GM12864 (cell line): ENCODE results near the gene CLASP1.

Experiments used
- DNase-seq: peaks from one replicate; pipeline ENCODE4 v3.0.0-alpha.2; 2011; ENCODE audit warnings: low read depth
- H3K4me3 ChIP-seq: 2 replicates; pipeline ENCODE4 v1.5.1; 2011; ENCODE audit warnings: mild to moderate bottlenecking, low read depth, low read length, control low read depth
- TF ChIP-seq, protein P1 (sequence below): IDR thresholded peaks from 2 replicates; pipeline ENCODE4 v1.5.1; 2011; ENCODE audit warnings: low read depth, mild to moderate bottlenecking, moderate library complexity, low read length, control low read depth, inconsistent platforms; ENCODE audit errors: missing control alignments

The CLASP1 gene

GRCh38 chr2:121502781-121503180 is 146.5 kb downstream of the CLASP1 start:
- no peak for DNase-seq
- no peak overlapping the region for H3K4me3 ChIP-seq
- TF ChIP-seq, protein P1, sequence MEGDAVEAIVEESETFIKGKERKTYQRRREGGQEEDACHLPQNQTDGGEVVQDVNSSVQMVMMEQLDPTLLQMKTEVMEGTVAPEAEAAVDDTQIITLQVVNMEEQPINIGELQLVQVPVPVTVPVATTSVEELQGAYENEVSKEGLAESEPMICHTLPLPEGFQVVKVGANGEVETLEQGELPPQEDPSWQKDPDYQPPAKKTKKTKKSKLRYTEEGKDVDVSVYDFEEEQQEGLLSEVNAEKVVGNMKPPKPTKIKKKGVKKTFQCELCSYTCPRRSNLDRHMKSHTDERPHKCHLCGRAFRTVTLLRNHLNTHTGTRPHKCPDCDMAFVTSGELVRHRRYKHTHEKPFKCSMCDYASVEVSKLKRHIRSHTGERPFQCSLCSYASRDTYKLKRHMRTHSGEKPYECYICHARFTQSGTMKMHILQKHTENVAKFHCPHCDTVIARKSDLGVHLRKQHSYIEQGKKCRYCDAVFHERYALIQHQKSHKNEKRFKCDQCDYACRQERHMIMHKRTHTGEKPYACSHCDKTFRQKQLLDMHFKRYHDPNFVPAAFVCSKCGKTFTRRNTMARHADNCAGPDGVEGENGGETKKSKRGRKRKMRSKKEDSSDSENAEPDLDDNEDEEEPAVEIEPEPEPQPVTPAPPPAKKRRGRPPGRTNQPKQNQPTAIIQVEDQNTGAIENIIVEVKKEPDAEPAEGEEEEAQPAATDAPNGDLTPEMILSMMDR, result no peak

DNA sequence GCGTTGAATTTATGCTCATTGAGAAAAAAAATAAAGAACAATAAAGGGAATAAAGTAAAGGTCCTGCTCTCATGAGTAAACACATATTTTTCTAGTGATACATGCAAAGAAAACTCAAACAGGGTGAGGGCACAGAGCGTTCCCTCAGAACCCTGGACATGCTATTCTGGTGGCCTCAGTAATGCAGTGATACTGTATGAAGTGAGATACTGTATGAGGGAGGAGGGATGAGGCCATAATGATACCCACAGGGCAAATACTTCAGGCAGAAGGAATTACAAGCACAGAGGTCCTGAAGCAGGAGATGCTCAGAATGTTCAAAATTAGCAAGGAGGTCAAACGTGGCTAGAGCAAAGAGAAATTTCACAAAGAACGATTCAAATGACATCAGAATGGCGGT is 147.0 kb downstream of the CLASP1 start:
- H3K4me3 ChIP-seq, result no peak overlapping the region
- DNase-seq, result no peak

DNA sequence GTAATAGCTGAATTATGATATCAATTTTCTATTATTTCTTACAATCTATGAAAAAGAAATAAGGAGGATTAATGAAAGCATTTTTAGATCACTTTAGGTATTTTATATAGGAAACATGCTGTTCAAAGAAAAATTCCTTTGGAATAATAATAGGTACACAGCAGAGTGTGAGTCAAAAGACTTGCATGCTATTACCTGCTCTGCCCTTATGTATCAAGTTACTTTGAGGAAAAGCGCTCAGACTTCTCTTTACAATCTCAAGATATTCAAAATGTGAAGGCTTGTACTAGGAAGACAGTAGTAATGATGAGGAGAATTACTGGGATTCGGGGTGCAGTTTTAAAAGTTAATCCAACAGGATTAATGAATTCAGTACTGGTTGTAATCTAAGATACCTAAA is 147.7 kb downstream of the CLASP1 start:
- DNase-seq, result no peak
- H3K4me3 ChIP-seq, result no peak overlapping the region
- TF ChIP-seq, protein P1, result no peak

More for the DNA sequence above, 147.0 kb downstream of the CLASP1 start:
- TF ChIP-seq, protein P1, result no peak

GRCh38 chr2:121501031-121501430 is 148.2 kb downstream of the CLASP1 start:
- DNase-seq, result no peak
- H3K4me3 ChIP-seq, result no peak overlapping the region

DNA sequence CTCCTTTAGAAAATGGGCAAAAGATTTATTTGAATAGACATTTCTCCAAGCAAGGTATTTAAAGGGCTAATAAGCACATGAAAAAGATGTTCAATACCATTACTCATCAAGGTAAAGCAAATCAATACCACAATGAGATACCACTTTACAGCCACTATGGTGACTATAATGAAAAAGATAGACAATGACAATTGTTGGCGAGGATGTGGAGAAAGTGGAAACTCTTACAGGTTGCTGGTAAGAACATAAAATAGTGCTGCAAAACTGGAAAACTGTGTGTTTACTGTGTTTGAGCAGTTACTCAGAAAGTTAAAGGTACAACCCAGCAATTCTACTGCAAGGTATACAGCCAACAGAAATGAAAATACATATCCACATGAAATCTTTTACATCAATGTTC is 150.5 kb downstream of the CLASP1 start:
- no peak for DNase-seq
- TF ChIP-seq, protein P1, result no peak
- H3K4me3 ChIP-seq, result no peak overlapping the region

More at GRCh38 chr2:121501031-121501430, 148.2 kb downstream of the CLASP1 start:
- TF ChIP-seq, protein P1, result no peak

- no peak overlapping the region for H3K4me3 ChIP-seq
- TF ChIP-seq, protein P1, result no peak
- no peak for DNase-seq
These were observed 156.9 kb downstream of the CLASP1 start for GRCh38 chr2:121492409-121492808.

DNA sequence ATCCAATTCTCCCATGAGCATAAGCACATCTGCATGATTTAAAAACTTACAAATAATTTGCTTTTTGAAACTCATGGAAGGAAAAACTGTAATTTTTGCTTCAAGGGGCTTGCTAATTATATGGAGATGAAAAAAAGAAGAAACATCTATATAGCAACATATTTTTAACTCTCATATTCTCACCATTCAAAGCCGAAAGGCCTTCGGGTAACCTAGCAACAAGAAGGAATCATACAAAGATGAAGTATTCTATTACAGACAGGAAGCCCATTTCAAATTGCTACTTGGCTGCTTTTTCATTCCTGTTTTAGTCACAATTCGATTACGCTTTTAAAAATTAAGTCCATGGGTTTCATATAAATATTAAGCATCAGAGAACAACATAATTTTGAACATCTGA is 157.7 kb downstream of the CLASP1 start:
- no peak overlapping the region for H3K4me3 ChIP-seq
- TF ChIP-seq, protein P1, result no peak
- no peak for DNase-seq
